Thyroid gland (tissue), 4 donors: ENCODE measurements around the gene VASN. TPM values are rescaled to one million over a fixed set of nuclear protein-coding genes. Genes with fewer than 3 reads are reported as not detected.
A peak's percentile ranks its signal among the peaks of the same experiment; 100 is the strongest.

Experiments
- DNase-seq, 2 donors: peaks; one replicate each; pipeline ENCODE4 v3.0.0-alpha.2; 2019
- H3K27ac ChIP-seq, 3 donors: fragments of 200-600 bp; sonication (generic); 1 replicate in 2 of 3; 2 replicates in 1 of 3; pipeline ENCODE4 v1.5.1; 2016 to 2019; ENCODE audit warnings: mild to moderate bottlenecking in 1 of 3, moderate library complexity in 1 of 3
- H3K27me3 ChIP-seq: fragments of 200-600 bp; sonication (generic); one replicate; pipeline ENCODE4 v1.5.1; 2019
- H3K36me3 ChIP-seq, 2 donors: fragments of 200-600 bp; sonication (generic); one replicate each; pipeline ENCODE4 v1.5.1; 2016 to 2019
- H3K4me1 ChIP-seq, 2 donors: fragments of 200-600 bp; sonication (generic); one replicate each; pipeline ENCODE4 v1.5.1; 2017 to 2019
- H3K4me3 ChIP-seq, 3 donors: fragments of 200-600 bp; sonication (generic); replicated peaks in 1 of 3; 1 replicate in 2 of 3; 2 replicates in 1 of 3; pipeline ENCODE4 v1.5.1; 2016; ENCODE audit warnings: mild to moderate bottlenecking in 1 of 3
- H3K9me3 ChIP-seq: fragments of 200-600 bp; sonication (generic); one replicate; pipeline ENCODE4 v1.5.1; 2017
- POLR2A ChIP-seq, 2 donors: fragments of 450-650 bp; IDR thresholded peaks; one replicate each; pipeline ENCODE4 v1.6.1; 2017; ENCODE audit warnings: antibody characterized with exemption in 2 of 2, mild to moderate bottlenecking in 2 of 2, moderate library complexity in 1 of 2
- WGBS, 2 donors: methylation state at CpG; one replicate each; pipeline ENCODE4 v1.1.5; 2017; 5-methylcytosine and 5-hydroxymethylcytosine counted together
- intact Hi-C: fragments of 100-400 bp; cut with DNase I; formaldehyde crosslinking; loops from one replicate; pipeline ENCODE4 v1.15.1; 2023
- total RNA-seq, 4 donors: library from RNA; depleted of rRNA; stranded (reverse); fragments of >200 nt; gene quantifications; one replicate each; pipeline ENCODE4 v1.2.3, GENCODE V29; 2016
- TF ChIP-seq, protein P1 (sequence below), 6 experiments: fragments of 200-600 bp in 3 of 6; fragments of 450-650 bp in 3 of 6; sonication (generic) in 3 of 6; IDR thresholded peaks; one replicate each; pipeline ENCODE4 v1.5.1; 2016 to 2019; ENCODE audit warnings: antibody characterized with exemption in 6 of 6, mild to moderate bottlenecking in 2 of 6, inconsistent platforms in 1 of 6, moderate library complexity in 1 of 6

VASN gene
- total RNA-seq, 4 donors from 2014 or later = 21.9 to 47.0 (median 28.8) TPM

DNA sequence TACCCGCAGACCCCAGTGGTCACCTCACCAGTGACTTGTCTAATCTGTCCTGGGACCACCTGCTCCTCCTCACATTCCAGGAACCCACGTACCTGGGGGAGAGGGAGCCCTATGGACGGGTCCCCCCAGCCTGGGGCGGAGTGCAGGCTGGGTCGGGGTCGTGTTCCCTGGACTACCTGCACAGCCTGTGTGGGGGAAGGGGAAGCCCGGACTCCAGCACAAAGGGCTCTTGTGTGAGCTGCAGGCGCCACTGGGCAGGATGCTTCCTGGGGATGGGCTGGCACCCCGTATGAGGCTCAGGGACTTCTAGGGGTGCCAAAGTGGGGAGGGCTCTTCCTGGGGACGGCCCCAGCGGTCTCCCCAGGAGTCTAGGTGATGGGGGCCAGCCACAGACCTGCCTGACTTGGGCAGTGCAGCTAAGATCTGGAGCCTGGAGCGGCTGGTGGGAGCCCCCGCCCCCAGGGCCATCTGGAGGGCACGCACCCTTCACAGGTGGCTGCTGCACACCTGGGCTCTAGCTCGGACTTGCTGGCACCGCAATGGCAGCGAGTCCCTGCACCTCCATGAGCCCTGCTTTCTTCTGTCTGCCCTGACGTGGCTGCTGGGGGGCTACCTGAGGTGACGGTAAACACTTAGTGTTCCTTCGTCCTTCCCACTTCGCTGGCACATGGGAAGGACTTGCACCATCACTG is 7.5 kb downstream of the VASN start:
- WGBS, 2 donors = 91 to 92% methylated on average over 6 to 15 of the region's 21 CpGs
- intact Hi-C loops = no loop called here
- H3K4me1 ChIP-seq = peaks cover 78 to 89% of the 10 kb centered on the region in 2 donors
- H3K27me3 ChIP-seq = no peaks in the 10 kb centered on the region
- peak in 1 of 2 donors; percentile 40 for DNase-seq
- no peak overlapping the region for H3K4me3 ChIP-seq
- H3K36me3 ChIP-seq = peaks cover 0 to 12% of the 10 kb centered on the region in 2 donors
- H3K9me3 ChIP-seq = no peaks in the 10 kb centered on the region
- peak overlapping the region; percentile 75 to 98 (median 93) for H3K27ac ChIP-seq
- TF ChIP-seq, protein P1, sequence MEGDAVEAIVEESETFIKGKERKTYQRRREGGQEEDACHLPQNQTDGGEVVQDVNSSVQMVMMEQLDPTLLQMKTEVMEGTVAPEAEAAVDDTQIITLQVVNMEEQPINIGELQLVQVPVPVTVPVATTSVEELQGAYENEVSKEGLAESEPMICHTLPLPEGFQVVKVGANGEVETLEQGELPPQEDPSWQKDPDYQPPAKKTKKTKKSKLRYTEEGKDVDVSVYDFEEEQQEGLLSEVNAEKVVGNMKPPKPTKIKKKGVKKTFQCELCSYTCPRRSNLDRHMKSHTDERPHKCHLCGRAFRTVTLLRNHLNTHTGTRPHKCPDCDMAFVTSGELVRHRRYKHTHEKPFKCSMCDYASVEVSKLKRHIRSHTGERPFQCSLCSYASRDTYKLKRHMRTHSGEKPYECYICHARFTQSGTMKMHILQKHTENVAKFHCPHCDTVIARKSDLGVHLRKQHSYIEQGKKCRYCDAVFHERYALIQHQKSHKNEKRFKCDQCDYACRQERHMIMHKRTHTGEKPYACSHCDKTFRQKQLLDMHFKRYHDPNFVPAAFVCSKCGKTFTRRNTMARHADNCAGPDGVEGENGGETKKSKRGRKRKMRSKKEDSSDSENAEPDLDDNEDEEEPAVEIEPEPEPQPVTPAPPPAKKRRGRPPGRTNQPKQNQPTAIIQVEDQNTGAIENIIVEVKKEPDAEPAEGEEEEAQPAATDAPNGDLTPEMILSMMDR (IDR thresholded peaks at IDR 0.05) = no peak
- no peak for TF ChIP-seq POLR2A (IDR thresholded peaks at IDR 0.05)

DNA sequence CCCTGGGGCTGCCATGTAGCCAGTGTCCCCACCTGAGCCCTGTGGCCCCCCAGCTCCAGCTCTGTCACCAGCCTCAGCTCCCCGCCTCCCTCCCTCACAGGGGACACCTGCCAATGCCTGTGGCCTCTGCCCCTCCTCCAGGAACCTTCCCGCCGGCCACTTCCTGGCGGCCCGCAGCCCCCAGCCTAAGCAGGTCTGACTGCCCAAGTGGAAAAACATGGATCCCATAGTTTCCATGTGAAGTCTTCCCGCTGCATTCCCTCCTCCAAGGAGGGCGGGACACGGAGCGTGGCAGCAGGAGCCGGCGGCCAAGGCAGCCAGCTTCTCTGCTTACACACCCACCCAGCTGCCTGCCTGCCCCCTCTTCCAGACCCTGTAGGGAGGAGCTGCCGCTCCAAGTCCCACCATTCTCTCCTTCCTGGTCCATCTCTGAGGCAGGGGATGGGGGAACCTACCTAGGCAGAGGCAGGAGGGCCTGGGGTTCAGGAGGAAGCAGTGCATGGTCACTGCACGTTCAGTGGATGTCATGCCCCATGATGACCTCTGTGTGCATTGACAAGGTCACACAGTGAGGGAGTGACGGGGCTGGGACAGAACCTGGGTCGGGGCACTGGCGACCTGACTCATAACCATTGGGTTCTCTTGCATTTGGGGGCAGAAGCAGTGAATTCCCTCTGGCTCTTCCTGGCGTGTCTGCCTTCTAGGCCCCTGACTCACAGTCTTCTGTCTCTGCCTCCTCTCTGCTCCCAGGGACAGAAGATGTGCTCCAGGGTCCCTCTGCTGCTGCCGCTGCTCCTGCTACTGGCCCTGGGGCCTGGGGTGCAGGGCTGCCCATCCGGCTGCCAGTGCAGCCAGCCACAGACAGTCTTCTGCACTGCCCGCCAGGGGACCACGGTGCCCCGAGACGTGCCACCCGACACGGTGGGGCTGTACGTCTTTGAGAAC is 8.7 kb downstream of the VASN start:
- no peaks in the 10 kb centered on the region for H3K27me3 ChIP-seq
- peak overlapping the region; percentile 73 to 98 (median 75) for H3K27ac ChIP-seq
- H3K4me1 ChIP-seq = peaks cover 66 to 76% of the 10 kb centered on the region in 2 donors
- TF ChIP-seq, protein P1 (IDR thresholded peaks at IDR 0.05) = no peak
- no peak for TF ChIP-seq POLR2A (IDR thresholded peaks at IDR 0.05)
- DNase-seq = peak; percentile 60 to 76
- H3K4me3 ChIP-seq = no peak overlapping the region
- H3K9me3 ChIP-seq = no peaks in the 10 kb centered on the region
- peaks cover 0 to 12% of the 10 kb centered on the region in 2 donors for H3K36me3 ChIP-seq
- intact Hi-C loops = no loop called here
- 59 to 64% methylated on average over 14 to 17 of the region's 26 CpGs for WGBS, 2 donors

DNA sequence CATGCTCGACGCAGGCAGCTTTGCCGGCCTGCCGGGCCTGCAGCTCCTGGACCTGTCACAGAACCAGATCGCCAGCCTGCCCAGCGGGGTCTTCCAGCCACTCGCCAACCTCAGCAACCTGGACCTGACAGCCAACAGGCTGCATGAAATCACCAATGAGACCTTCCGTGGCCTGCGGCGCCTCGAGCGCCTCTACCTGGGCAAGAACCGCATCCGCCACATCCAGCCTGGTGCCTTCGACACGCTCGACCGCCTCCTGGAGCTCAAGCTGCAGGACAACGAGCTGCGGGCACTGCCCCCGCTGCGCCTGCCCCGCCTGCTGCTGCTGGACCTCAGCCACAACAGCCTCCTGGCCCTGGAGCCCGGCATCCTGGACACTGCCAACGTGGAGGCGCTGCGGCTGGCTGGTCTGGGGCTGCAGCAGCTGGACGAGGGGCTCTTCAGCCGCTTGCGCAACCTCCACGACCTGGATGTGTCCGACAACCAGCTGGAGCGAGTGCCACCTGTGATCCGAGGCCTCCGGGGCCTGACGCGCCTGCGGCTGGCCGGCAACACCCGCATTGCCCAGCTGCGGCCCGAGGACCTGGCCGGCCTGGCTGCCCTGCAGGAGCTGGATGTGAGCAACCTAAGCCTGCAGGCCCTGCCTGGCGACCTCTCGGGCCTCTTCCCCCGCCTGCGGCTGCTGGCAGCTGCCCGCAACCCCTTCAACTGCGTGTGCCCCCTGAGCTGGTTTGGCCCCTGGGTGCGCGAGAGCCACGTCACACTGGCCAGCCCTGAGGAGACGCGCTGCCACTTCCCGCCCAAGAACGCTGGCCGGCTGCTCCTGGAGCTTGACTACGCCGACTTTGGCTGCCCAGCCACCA is 9.7 kb downstream of the VASN start:
- peak in 1 of 2 donors; percentile 8 for TF ChIP-seq POLR2A (IDR thresholded peaks at IDR 0.05)
- TF ChIP-seq, protein P1 (IDR thresholded peaks at IDR 0.05) = peak in 2 of 6 experiments; percentile 21 to 39
- peak; percentile 99 for DNase-seq
- H3K4me3 ChIP-seq = no peak overlapping the region
- peaks cover 57 to 67% of the 10 kb centered on the region in 2 donors for H3K4me1 ChIP-seq
- no peaks in the 10 kb centered on the region for H3K9me3 ChIP-seq
- no peaks in the 10 kb centered on the region for H3K27me3 ChIP-seq
- H3K27ac ChIP-seq = peak overlapping the region; percentile 88 to 98 (median 92)
- H3K36me3 ChIP-seq = peaks cover 0 to 12% of the 10 kb centered on the region in 2 donors
- intact Hi-C loops = no loop called here
- WGBS, 2 donors = 80 to 92% methylated on average over 8 to 21 of the region's 59 CpGs

DNA sequence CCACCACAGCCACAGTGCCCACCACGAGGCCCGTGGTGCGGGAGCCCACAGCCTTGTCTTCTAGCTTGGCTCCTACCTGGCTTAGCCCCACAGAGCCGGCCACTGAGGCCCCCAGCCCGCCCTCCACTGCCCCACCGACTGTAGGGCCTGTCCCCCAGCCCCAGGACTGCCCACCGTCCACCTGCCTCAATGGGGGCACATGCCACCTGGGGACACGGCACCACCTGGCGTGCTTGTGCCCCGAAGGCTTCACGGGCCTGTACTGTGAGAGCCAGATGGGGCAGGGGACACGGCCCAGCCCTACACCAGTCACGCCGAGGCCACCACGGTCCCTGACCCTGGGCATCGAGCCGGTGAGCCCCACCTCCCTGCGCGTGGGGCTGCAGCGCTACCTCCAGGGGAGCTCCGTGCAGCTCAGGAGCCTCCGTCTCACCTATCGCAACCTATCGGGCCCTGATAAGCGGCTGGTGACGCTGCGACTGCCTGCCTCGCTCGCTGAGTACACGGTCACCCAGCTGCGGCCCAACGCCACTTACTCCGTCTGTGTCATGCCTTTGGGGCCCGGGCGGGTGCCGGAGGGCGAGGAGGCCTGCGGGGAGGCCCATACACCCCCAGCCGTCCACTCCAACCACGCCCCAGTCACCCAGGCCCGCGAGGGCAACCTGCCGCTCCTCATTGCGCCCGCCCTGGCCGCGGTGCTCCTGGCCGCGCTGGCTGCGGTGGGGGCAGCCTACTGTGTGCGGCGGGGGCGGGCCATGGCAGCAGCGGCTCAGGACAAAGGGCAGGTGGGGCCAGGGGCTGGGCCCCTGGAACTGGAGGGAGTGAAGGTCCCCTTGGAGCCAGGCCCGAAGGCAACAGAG is 10.5 kb downstream of the VASN start:
- Histone ChIP-seq H3K4me3 (no peak overlapping the region), H3K4me1 (peaks cover 48 to 66% of the 10 kb centered on the region in 2 donors), H3K27me3 (no peaks in the 10 kb centered on the region), H3K9me3 (no peaks in the 10 kb centered on the region), H3K27ac (peak overlapping the region; percentile 88 to 98 (median 92)), H3K36me3 (peaks cover 0 to 12% of the 10 kb centered on the region in 2 donors)
- TF ChIP-seq, protein P1 (IDR thresholded peaks at IDR 0.05) = no peak
- no peak for TF ChIP-seq POLR2A (IDR thresholded peaks at IDR 0.05)
- WGBS, 2 donors = 94 to 95% methylated on average over 28 to 35 of the region's 55 CpGs
- DNase-seq = no peak
- intact Hi-C loops = no loop called here
